ENCODE results near the gene SLC35D2.

The SLC35D2 gene

DNA sequence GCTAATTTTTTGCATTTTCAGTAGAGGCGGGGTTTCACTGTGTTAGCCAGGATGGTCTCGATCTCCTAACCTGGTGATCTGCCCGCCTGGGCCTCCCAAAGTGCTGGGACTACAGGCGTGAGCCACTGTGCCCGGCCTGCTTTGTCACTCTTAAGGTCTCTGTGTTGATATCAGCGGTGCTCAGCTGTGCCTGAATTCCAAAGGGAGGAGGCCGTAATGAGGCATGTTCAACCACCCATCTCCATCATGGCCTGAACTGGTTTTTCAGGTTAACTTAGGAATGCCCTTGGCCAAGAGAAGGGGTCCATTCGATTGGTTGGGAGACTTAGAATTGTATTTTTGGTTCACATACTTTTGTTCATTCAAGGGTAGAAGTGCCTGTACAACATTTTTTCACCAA, 103.6 kb downstream of the SLC35D2 start:
- FAIRE-seq, result peak; percentile 27
- no peak for TF ChIP-seq POLR2A (IDR thresholded peaks at IDR 0.05; ENCODE audit: low read depth, low read length)
- no peak for DNase-seq (ENCODE audit: insufficient read length, low spot score)

DNA sequence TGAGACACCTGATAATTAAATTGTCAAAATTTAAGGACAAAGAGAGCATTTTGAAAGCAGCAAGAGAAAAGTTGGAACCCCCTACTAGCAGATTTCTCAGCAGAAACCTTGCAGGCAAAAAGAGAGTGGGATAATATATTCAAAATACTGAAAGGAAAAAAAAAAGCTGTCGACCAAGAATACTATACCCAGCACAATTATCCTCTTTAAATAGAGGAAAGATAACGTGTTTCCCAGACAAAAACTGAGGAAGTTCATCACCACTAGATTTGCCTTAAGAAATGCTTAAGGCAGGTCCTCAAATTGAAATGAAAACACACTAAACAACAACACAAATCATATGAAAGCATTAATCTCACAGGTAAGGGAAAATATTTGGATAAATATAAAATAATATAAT, 108.6 kb downstream of the SLC35D2 start:
- FAIRE-seq (no peak), DNase-seq (ENCODE audit: insufficient read length, low spot score) (no peak)
- no peak for TF ChIP-seq POLR2A (IDR thresholded peaks at IDR 0.05; ENCODE audit: low read depth, low read length)
